T-helper 22 cell (primary cell): ENCODE data around the gene OXER1.

Source experiments
- DNase-seq: peaks from one replicate; pipeline ENCODE4 v3.0.0-alpha.2; 2020; ENCODE audit warnings: low read depth

OXER1 gene

DNA sequence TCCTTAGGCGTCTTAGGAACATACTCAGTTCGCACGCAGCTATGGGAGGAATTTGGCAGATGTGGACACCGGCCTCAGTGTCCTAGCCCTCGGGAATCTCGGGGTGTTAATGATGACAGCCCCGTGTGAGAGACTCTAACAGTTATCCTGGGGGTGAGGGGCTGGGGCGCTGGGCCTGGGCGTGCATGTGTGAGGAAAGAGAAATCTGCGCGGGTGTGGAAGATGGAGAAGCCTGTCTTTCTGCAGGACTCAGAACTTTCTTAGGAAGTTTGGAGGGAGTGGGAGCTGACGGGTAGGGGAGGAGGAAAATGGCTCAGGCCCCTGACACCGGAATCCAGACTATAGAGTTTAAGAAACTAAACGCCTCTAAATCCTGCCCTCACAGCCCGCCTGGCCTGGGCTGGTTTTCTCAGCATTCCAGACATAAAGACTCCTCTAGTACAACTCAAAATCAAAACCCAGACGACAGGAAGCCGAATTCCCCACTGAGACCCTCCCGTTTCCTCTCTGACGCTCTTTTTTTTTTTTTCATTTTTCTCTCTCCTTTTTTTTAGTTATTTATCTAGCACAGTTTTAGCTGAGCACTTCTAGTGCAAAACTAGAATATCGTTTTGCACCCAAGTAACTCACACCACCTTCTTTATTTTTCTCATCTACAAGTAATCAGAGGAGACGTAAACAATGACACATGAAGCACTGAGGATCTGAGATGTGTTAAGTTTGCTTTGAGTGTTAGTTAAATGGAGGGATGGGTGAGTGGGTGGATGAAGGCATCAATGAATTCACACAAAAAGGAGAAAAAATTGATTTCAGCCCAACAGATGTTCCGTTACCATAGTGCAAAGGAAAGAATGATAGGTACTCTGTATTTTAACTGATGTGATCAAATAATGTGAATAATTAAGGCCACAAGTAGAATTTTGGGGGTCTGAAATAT, 29.7 kb upstream of the OXER1 start:
- no peak for DNase-seq

GRCh38 chr2:42792583-42793333, 28.8 kb upstream of the OXER1 start, which contains the start of gene HAAO:
Gene HAAO, minus strand, starts transcription at chr2:42792583. Its CDS starts 47 bp downstream, at chr2:42792536.
- no peak for DNase-seq

DNA sequence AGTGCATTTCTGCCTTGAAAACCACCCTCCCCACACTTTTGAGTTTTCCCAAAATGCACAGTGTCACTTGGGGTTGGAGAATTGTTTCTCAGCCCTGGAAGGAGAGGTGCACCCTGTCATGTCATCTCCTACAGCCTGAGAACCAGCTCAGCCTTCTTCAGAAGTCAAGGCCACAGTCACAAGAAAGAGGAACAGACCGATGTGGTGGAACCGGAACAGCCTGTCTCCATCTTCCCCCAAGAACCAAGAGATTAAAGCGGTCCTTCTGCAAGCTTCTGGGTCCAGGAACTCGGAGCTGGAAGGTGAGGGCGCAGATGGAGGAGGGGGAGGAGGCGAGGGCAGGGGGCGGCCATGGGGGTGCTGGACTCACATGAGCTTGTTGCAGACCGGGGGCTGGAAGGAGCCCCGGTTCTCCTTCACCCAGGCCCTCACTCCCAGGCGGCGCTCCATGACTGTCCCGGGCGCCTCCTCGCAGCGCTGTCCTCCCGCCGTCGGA, 28.2 kb upstream of the OXER1 start:
- no peak for DNase-seq

- no peak for DNase-seq
Measured at GRCh38 chr2:42791606-42792005, 27.7 kb upstream of the OXER1 start.

DNA sequence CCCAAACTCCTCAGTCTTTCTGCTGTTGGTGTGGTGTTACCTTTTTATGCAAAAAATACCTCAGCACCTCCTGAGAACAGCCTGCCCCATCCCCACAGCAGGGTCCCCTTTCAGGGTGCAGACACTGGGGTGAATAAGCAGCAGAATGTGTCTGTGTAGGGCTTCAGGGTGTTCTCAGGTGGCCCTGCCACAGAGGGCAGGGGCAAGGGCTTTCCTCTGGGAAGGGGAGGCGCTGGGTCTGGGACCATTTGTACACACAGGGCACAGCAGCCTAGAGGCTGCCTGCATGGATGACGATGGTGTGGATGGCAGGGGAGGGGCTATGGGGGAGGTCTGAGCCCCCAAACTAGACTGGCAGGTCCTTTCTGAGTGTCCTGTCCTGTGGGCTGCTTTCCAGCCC, 25.8 kb upstream of the OXER1 start:
- DNase-seq: no peak

DNA sequence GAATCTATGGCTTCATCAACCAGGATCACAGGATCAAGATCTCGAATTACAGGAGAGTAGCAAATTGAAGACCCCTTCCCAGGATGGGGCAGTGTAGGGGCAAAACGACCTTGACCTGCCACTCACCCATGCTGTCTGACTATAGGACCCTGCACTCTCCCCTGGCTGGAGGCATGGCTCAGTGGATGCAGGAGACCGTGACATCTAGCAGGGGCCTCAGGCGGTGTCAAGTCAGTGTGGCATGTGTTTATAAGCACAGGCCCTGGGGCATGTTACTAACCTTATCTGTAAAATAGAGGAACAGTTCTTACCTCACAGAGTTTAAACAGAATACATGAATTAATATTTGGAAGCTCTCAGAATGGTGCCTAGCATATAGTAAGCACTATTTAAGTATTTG, 24.9 kb upstream of the OXER1 start:
- DNase-seq: no peak

DNA sequence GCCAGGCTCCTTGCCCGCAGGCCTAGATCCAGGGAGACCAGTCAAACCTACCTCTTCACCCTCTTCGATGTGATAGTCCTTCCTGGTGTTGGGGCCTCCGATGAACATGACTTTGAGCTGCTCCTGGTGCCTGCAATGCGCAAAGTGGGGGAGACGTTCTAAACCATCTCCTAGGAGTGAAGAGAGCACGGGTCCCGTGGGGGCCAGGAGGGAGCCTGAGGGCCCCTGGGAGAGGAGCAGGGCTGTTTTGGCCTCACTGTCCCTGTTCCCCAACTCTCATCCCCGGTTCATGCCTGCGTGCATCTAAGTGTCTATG, 24.5 kb upstream of the OXER1 start:
- DNase-seq: no peak

DNA sequence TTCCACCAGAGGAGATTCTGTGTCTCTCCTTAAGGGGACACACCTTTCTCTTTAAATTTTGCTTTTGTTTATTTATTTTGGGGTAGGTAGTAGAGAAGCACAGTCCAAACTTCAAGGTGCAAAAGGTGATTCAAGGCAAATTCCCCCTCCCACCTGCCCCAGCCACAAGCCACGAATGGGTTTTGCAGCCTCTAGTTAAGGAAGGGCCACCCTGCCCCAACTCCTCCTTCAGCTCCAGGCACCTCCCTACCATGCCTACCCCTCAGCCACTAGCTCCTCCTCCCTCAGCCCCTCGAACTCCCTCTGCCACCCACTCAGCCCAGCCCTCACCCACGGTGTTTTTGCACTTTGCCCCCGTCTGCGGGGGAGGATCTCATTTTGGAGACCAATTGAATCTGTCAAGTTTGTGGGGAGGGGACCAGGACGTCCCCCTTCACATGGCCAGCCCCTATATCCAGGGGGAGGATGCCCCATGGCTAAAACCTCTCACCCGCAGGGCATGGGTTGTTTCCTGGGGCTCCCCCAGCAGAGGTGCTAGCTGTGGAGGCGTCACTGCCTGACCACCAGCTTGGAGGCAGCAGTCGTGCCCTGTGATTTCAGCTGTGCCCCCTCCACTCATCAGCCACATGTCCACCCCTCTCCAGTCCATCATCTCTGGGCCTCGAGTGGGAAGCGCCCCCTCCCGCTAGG, 24.0 kb upstream of the OXER1 start:
- no peak for DNase-seq

GRCh38 chr2:42787424-42787787, 23.5 kb upstream of the OXER1 start:
- DNase-seq: no peak

DNA sequence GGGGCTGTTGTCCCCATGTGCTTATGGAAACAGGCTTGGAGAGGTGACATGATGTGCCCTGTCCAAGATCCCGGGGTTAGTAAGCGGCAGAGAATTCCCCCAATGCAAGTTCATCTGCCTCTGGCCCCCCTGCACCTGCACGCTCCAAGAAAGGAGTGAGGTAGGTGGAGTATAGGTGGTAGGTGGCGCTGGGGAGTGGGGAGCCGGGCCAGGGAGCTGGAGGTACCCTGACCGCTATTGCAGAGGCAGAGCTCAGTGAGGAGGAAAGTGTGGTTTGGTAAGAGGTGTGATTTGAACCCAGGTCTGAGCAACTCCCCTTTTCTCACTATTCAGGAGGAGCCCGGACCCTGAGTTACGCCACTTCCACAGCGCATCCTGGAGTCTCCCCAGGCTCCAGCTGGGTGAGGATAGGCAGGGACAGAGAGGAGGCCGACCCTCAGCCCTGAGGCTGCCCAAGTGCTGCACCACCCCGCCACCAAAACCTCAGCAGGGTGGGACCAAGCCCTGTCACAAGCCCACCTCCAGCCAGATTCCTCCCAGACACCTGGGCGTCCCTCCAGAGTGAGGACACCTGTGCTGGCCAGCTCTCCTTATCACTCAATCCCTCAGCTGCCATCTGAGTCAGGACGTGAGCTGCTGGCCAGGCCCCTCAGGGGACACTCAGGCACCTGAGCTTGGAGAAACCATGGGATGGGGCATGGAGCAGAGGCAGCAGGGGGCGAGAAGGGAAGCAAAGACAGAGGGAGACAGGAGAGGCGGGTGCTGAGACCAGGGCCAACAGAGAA, 22.8 kb upstream of the OXER1 start:
- no peak for DNase-seq

DNA sequence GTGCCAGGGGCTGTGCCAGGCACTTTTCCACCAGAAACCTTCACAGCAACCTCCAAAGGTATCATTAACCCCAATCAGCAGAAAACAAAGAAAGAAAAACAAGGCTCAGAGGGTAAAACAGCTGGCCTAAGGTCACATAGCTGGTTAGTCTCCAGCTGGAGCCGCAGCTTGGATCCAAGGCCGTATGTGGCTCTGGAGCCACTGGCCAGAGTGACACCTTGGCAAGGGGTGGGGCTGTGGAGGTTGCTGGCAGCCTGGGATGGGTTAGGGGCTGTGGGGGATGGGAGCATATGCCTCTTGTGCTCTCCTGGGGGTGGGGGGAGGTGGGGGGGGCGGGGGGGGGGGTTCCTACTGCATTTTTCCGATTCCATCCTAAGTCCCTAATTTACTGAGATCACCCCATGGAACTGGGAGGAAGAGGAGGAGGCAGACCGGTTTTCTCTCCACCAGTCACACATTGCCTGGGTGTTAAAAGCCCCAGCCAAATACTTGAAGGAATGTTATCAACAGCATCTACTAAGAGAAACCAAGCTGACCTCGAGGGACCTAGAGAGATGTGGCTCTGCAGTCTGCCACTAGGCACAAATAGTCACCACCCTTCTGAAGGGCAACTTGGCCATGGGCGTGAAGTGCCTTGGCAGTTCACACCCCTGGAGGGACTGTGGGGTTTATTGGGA, 20.4 kb upstream of the OXER1 start:
- no peak for DNase-seq

DNA sequence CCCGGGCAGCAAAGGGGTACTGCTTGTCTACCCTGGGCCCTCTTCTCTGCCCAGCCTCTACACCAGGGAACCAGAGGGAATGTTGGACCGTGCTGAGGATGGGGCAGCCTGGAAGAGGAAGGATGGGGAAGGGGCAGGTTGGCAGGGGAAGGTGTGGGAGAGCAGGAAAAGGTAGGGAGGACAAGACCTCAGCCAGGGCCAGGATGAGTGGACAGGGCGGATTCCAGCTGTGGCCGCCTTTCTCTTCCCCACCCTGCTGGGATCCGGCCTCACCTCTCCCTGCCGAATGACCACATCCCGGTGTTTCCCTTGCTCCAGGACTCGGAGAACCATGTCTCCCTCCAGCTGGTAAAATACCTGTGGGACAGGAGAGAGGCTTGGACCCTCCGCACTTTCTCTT, 19.6 kb upstream of the OXER1 start:
- no peak for DNase-seq

GRCh38 chr2:42781181-42781580, 17.2 kb upstream of the OXER1 start:
- no peak for DNase-seq

- DNase-seq: no peak
Measured at GRCh38 chr2:42777883-42778805, 14.2 kb upstream of the OXER1 start.

- no peak for DNase-seq
Measured at GRCh38 chr2:42775810-42776209, 11.9 kb upstream of the OXER1 start.

- DNase-seq: no peak
Measured at GRCh38 chr2:42775186-42775585, 11.3 kb upstream of the OXER1 start.

GRCh38 chr2:42771546-42772153, 7.7 kb upstream of the OXER1 start:
- DNase-seq: no peak

GRCh38 chr2:42770288-42771131, 6.6 kb upstream of the OXER1 start:
- no peak for DNase-seq
